IMR-90 (cell line): ENCODE results near the gene PSG5.
"Not testable (repeated sequence)": the region's sequence is repeated elsewhere in the genome, so short reads cannot be mapped to it uniquely, and the experiment has no call there.

Experiments
- MAZ ChIP-seq: IDR thresholded peaks from 2 replicates; pipeline ENCODE4 v1.6.1; 2012; ENCODE audit warnings: low read depth, mild to moderate bottlenecking, low read length, improper control_type of control experiment, moderate library complexity, borderline replicate concordance
- SMC3 ChIP-seq: fragments of 150-350 bp; IDR thresholded peaks from 2 replicates; pipeline ENCODE4 v1.6.1; 2016; ENCODE audit warnings: low read depth, mild to moderate bottlenecking, antibody characterized with exemption, low read length, moderate library complexity
- TF ChIP-seq, protein P1 (sequence below): conservative IDR thresholded peaks from 2 replicates; pipeline ENCODE4 v1.5.1; 2012; ENCODE audit warnings: mild to moderate bottlenecking, low read depth, low read length, improper control_type of control experiment

DNA sequence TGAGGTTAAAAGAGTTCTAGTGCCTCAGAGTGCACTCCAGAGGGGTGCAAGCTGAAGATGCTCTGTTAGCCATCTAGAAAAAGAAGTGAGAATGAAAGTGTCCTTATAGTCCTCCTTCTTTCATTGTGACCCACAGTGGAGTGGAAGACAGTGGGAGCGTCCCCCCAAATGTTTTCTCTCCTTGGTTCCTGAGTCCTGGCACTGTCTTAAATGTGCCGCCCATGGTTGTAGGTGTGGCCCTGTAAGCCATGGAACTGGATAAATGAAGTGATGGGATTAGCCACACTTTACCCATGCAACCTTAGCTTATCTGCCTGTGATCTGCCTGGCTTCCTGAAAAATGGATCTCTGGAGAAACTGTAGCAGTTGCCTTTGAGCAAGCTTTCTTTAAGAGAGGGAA lies 42.4 kb upstream of the PSG5 start:
- TF ChIP-seq, protein P1, sequence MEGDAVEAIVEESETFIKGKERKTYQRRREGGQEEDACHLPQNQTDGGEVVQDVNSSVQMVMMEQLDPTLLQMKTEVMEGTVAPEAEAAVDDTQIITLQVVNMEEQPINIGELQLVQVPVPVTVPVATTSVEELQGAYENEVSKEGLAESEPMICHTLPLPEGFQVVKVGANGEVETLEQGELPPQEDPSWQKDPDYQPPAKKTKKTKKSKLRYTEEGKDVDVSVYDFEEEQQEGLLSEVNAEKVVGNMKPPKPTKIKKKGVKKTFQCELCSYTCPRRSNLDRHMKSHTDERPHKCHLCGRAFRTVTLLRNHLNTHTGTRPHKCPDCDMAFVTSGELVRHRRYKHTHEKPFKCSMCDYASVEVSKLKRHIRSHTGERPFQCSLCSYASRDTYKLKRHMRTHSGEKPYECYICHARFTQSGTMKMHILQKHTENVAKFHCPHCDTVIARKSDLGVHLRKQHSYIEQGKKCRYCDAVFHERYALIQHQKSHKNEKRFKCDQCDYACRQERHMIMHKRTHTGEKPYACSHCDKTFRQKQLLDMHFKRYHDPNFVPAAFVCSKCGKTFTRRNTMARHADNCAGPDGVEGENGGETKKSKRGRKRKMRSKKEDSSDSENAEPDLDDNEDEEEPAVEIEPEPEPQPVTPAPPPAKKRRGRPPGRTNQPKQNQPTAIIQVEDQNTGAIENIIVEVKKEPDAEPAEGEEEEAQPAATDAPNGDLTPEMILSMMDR, result not testable (repeated sequence)
- not testable (repeated sequence) for TF ChIP-seq SMC3, MAZ
